Upper lobe of left lung (tissue), 4 donors: ENCODE results near the gene MGAT4A.

Experiments
- CTCF ChIP-seq, 6 experiments: fragments of 450-650 bp in 4 of 6; fragments of 200-600 bp in 2 of 6; sonication (generic) in 2 of 6; IDR thresholded peaks; one replicate each; pipeline ENCODE4 v1.5.1; 2016 to 2019; ENCODE audit warnings: antibody characterized with exemption in 6 of 6
- EP300 ChIP-seq, 4 donors: sonication (generic); formaldehyde crosslinking; IDR thresholded peaks; one replicate each; pipeline ENCODE4 v1.5.1; 2017; ENCODE audit warnings: antibody characterized with exemption in 4 of 4, control low read depth in 2 of 4

GRCh38 chr2:98615481-98615880 is 115.5 kb downstream of the MGAT4A start:
- TF ChIP-seq EP300 (IDR thresholded peaks at IDR 0.05) (no peak), CTCF (IDR thresholded peaks at IDR 0.05) (no peak)
